ENCODE results near the gene VPREB3.

The VPREB3 gene

GRCh38 chr22:23755711-23756110 is 1.5 kb upstream of the VPREB3 start:
- Histone ChIP-seq H2BK15ac (replicated peaks; ENCODE audit: low read depth) (no peak overlapping the region), H3K9ac (ENCODE audit: low read length) (no peak overlapping the region), H3K56ac (ENCODE audit: low read length) (no peak overlapping the region), H3K27ac (ENCODE audit: low read depth, low read length) (no peak overlapping the region), H3K23ac (ENCODE audit: low read length) (no peak overlapping the region), H2BK5ac (ENCODE audit: low read length) (no peak overlapping the region), H3K4me3 (ENCODE audit: low read length) (no peak overlapping the region), H4K5ac (ENCODE audit: low read length) (no peak overlapping the region), H3K18ac (ENCODE audit: low read length) (no peak overlapping the region), H3K36me3 (ENCODE audit: control insufficient read depth, insufficient read depth, low read length) (no peaks in the 10 kb centered on the region), H3K4ac (ENCODE audit: low read depth, low read length) (no peak overlapping the region), H3K79me2 (ENCODE audit: control insufficient read depth, insufficient read depth, low read length) (no peaks in the 10 kb centered on the region), H2BK120ac (ENCODE audit: low read depth, low read length) (no peak overlapping the region), H3K79me1 (ENCODE audit: low read length) (no peaks in the 10 kb centered on the region), H4K8ac (ENCODE audit: low read depth, low read length) (no peak overlapping the region), H3K27me3 (ENCODE audit: insufficient read depth, low read length, poor library complexity) (no peaks in the 10 kb centered on the region), H2AK5ac (ENCODE audit: low read length) (no peak overlapping the region), H3K4me1 (ENCODE audit: control insufficient read depth, low read depth, low read length) (no peaks in the 10 kb centered on the region), H3K4me2 (ENCODE audit: low read length) (no peak overlapping the region)
- no CpG with 5 or more reads among the region's 8 CpGs for WGBS (ENCODE audit: extremely low coverage, insufficient coverage, low lambda C conversion rate)
- no peak for DNase-seq

GRCh38 chr22:23754980-23755636 is 883 bp upstream of the VPREB3 start:
- Histone ChIP-seq H3K79me2 (ENCODE audit: control insufficient read depth, insufficient read depth, low read length) (no peaks in the 10 kb centered on the region), H3K56ac (ENCODE audit: low read length) (no peak overlapping the region), H3K18ac (ENCODE audit: low read length) (no peak overlapping the region), H3K23ac (ENCODE audit: low read length) (no peak overlapping the region), H2BK120ac (ENCODE audit: low read depth, low read length) (no peak overlapping the region), H3K36me3 (ENCODE audit: control insufficient read depth, insufficient read depth, low read length) (no peaks in the 10 kb centered on the region), H4K5ac (ENCODE audit: low read length) (no peak overlapping the region), H3K9ac (ENCODE audit: low read length) (no peak overlapping the region), H3K4ac (ENCODE audit: low read depth, low read length) (no peak overlapping the region), H3K27me3 (ENCODE audit: insufficient read depth, low read length, poor library complexity) (no peaks in the 10 kb centered on the region), H2BK15ac (replicated peaks; ENCODE audit: low read depth) (no peak overlapping the region), H3K4me1 (ENCODE audit: control insufficient read depth, low read depth, low read length) (no peaks in the 10 kb centered on the region), H3K4me3 (ENCODE audit: low read length) (no peak overlapping the region), H2BK5ac (ENCODE audit: low read length) (no peak overlapping the region), H2AK5ac (ENCODE audit: low read length) (no peak overlapping the region), H3K4me2 (ENCODE audit: low read length) (no peak overlapping the region), H3K79me1 (ENCODE audit: low read length) (no peaks in the 10 kb centered on the region), H4K8ac (ENCODE audit: low read depth, low read length) (no peak overlapping the region), H3K27ac (ENCODE audit: low read depth, low read length) (no peak overlapping the region)
- DNase-seq: no peak
- no CpG with 5 or more reads among the region's 6 CpGs for WGBS (ENCODE audit: extremely low coverage, insufficient coverage, low lambda C conversion rate)

GRCh38 chr22:23753385-23753784 is 840 bp downstream of the VPREB3 start:
- no peak overlapping the region for H3K4ac ChIP-seq (ENCODE audit: low read depth, low read length)
- H3K36me3 ChIP-seq (ENCODE audit: control insufficient read depth, insufficient read depth, low read length): no peaks in the 10 kb centered on the region
- peaks cover 2% of the 10 kb centered on the region for H3K4me1 ChIP-seq (ENCODE audit: control insufficient read depth, low read depth, low read length)
- H3K79me1 ChIP-seq (ENCODE audit: low read length): no peaks in the 10 kb centered on the region
- H3K4me3 ChIP-seq (ENCODE audit: low read length): no peak overlapping the region
- no peak overlapping the region for H2BK5ac ChIP-seq (ENCODE audit: low read length)
- no peaks in the 10 kb centered on the region for H3K27me3 ChIP-seq (ENCODE audit: insufficient read depth, low read length, poor library complexity)
- H3K9ac ChIP-seq (ENCODE audit: low read length): no peak overlapping the region
- H2BK15ac ChIP-seq (replicated peaks; ENCODE audit: low read depth): no peak overlapping the region
- H4K8ac ChIP-seq (ENCODE audit: low read depth, low read length): no peak overlapping the region
- H3K23ac ChIP-seq (ENCODE audit: low read length): no peak overlapping the region
- H3K18ac ChIP-seq (ENCODE audit: low read length): no peak overlapping the region
- no peak for DNase-seq
- no CpG with 5 or more reads among the region's 2 CpGs for WGBS (ENCODE audit: extremely low coverage, insufficient coverage, low lambda C conversion rate)
- no peak overlapping the region for H3K27ac ChIP-seq (ENCODE audit: low read depth, low read length)
- H4K5ac ChIP-seq (ENCODE audit: low read length): no peak overlapping the region
- H3K56ac ChIP-seq (ENCODE audit: low read length): no peak overlapping the region
- H2AK5ac ChIP-seq (ENCODE audit: low read length): no peak overlapping the region
- H3K79me2 ChIP-seq (ENCODE audit: control insufficient read depth, insufficient read depth, low read length): no peaks in the 10 kb centered on the region
- no peak overlapping the region for H3K4me2 ChIP-seq (ENCODE audit: low read length)
- H2BK120ac ChIP-seq (ENCODE audit: low read depth, low read length): no peak overlapping the region

- no peak overlapping the region for H2AK5ac ChIP-seq (ENCODE audit: low read length)
- H3K56ac ChIP-seq (ENCODE audit: low read length): no peak overlapping the region
- WGBS (ENCODE audit: extremely low coverage, insufficient coverage, low lambda C conversion rate): no CpG with 5 or more reads among the region's 16 CpGs
- no peaks in the 10 kb centered on the region for H3K27me3 ChIP-seq (ENCODE audit: insufficient read depth, low read length, poor library complexity)
- H3K36me3 ChIP-seq (ENCODE audit: control insufficient read depth, insufficient read depth, low read length): no peaks in the 10 kb centered on the region
- no peak overlapping the region for H2BK15ac ChIP-seq (replicated peaks; ENCODE audit: low read depth)
- no peak overlapping the region for H3K23ac ChIP-seq (ENCODE audit: low read length)
- H3K4me1 ChIP-seq (ENCODE audit: control insufficient read depth, low read depth, low read length): peaks cover 2% of the 10 kb centered on the region
- no peak overlapping the region for H4K5ac ChIP-seq (ENCODE audit: low read length)
- H3K4ac ChIP-seq (ENCODE audit: low read depth, low read length): no peak overlapping the region
- H2BK5ac ChIP-seq (ENCODE audit: low read length): no peak overlapping the region
- no peaks in the 10 kb centered on the region for H3K79me1 ChIP-seq (ENCODE audit: low read length)
- H3K4me2 ChIP-seq (ENCODE audit: low read length): no peak overlapping the region
- H3K4me3 ChIP-seq (ENCODE audit: low read length): no peak overlapping the region
- no peak overlapping the region for H3K27ac ChIP-seq (ENCODE audit: low read depth, low read length)
- H4K8ac ChIP-seq (ENCODE audit: low read depth, low read length): no peak overlapping the region
- DNase-seq: no peak
- no peak overlapping the region for H3K9ac ChIP-seq (ENCODE audit: low read length)
- H2BK120ac ChIP-seq (ENCODE audit: low read depth, low read length): no peak overlapping the region
- H3K18ac ChIP-seq (ENCODE audit: low read length): no peak overlapping the region
- no peaks in the 10 kb centered on the region for H3K79me2 ChIP-seq (ENCODE audit: control insufficient read depth, insufficient read depth, low read length)
Measured at GRCh38 chr22:23752750-23753149, 1.5 kb downstream of the VPREB3 start.

- Histone ChIP-seq H3K4me2 (ENCODE audit: low read length) (no peak overlapping the region), H3K4me1 (ENCODE audit: control insufficient read depth, low read depth, low read length) (peaks cover 2% of the 10 kb centered on the region), H3K27ac (ENCODE audit: low read depth, low read length) (no peak overlapping the region), H2BK5ac (ENCODE audit: low read length) (no peak overlapping the region), H3K18ac (ENCODE audit: low read length) (no peak overlapping the region), H2BK120ac (ENCODE audit: low read depth, low read length) (no peak overlapping the region), H2AK5ac (ENCODE audit: low read length) (peak overlapping the region; percentile 38), H3K79me2 (ENCODE audit: control insufficient read depth, insufficient read depth, low read length) (no peaks in the 10 kb centered on the region), H3K4ac (ENCODE audit: low read depth, low read length) (no peak overlapping the region), H4K8ac (ENCODE audit: low read depth, low read length) (no peak overlapping the region), H3K27me3 (ENCODE audit: insufficient read depth, low read length, poor library complexity) (no peaks in the 10 kb centered on the region), H3K9ac (ENCODE audit: low read length) (no peak overlapping the region), H3K4me3 (ENCODE audit: low read length) (no peak overlapping the region), H3K79me1 (ENCODE audit: low read length) (no peaks in the 10 kb centered on the region), H3K56ac (ENCODE audit: low read length) (no peak overlapping the region), H2BK15ac (replicated peaks; ENCODE audit: low read depth) (no peak overlapping the region), H3K23ac (ENCODE audit: low read length) (no peak overlapping the region), H3K36me3 (ENCODE audit: control insufficient read depth, insufficient read depth, low read length) (no peaks in the 10 kb centered on the region), H4K5ac (ENCODE audit: low read length) (no peak overlapping the region)
- no CpG with 5 or more reads among the region's 9 CpGs for WGBS (ENCODE audit: extremely low coverage, insufficient coverage, low lambda C conversion rate)
- no peak for DNase-seq
Measured at GRCh38 chr22:23752090-23752691, 2.0 kb downstream of the VPREB3 start.
